HG03575 (cell line): ENCODE results near the gene DPH2.

Experiments used
- ATAC-seq: cut with Tn5 transposase; IDR thresholded peaks from one replicate; pipeline ENCODE4 v1.9.1; 2021; ENCODE audit not compliant: unreplicated experiment, insufficient number of reproducible peaks, low FRiP score; ENCODE audit errors: extremely low read depth

DPH2 gene

DNA sequence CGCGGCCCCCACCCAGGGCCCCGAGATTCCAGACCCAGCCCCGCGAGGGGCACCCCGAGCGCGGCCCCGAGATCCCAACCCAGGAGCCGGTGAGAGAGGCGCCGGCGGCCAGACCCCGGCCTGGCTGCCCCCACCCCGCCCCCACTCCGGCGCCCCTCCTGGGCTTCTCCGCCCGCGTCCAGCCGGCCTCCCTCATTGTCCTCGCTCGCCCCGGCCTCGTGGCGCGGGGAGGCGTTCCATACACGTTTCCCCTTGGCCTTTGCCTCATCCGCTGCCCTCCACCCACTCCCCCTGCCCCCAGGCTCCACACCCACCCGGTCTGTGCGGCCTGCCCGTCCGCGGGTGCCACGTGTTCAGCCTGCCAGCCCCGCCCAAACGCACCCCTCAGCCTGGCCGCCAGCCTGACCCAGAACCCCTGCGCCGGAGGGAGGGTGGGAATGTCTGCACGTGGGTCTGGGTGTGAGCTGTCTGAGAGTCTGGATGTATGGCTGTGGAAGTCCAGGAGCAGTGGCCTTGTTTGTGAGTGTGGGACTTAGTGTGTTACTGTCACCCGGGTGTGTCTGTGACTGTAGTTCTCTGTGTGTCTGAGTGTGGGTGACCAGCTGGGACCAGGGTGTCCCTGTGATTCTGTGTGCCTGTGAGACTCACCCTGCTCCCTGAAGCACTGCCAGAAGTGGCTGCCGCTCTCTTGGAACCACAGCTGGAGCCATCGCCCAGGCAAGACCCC lies 9.9 kb downstream of the DPH2 start:
- ATAC-seq = no peak

DNA sequence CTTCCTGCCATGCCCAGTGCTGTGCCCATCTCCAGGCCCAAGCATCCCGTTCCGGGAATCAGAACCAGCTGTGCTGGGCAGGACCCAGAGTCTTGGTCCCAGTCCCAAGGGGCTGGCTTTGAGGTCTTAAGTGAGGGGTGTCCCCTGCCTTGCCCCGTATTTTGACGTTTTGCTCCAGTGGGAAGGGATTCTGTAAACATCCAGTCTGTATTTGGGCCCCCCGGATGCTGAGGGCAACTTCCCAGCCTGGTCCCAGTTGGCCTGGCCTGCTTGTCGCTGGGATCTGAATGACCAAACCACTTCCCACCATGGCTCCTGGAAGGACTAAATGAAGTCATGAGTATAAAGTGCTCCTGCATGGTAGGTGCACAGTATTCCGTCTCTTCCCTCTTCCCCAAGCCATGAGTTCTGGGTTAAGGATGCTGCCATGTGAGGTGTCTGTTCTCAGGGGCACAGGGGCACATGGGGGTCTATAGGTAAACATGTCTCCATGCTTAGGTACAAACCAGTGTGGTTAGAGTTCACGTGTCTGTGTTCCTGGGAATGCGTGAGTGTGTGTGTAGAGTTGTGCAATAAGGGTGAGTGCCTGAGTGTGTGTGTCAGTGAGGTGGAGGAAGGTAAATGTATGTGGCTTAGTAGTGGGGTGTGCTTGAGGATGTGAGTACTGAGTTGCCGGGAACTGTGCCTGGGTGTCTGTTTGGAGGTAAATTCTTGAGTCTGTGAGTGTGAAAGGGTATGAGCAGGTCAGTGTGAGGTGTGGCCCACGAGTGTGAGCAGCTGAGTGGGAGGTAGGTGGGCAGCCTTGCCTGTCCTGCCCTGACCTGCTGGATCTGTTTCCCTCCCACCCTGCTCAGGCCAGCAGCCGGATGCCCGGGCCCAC lies 10.7 kb downstream of the DPH2 start:
- no peak for ATAC-seq

DNA sequence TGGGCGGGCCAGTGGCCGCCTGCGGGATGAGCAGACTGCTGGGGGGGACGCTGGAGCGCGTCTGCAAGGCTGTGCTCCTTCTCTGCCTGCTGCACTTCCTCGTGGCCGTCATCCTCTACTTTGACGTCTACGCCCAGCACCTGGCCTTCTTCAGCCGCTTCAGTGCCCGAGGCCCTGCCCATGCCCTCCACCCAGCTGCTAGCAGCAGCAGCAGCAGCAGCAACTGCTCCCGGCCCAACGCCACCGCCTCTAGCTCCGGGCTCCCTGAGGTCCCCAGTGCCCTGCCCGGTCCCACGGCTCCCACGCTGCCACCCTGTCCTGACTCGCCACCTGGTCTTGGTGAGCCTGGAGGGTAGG lies 11.3 kb downstream of the DPH2 start:
- ATAC-seq = no peak

DNA sequence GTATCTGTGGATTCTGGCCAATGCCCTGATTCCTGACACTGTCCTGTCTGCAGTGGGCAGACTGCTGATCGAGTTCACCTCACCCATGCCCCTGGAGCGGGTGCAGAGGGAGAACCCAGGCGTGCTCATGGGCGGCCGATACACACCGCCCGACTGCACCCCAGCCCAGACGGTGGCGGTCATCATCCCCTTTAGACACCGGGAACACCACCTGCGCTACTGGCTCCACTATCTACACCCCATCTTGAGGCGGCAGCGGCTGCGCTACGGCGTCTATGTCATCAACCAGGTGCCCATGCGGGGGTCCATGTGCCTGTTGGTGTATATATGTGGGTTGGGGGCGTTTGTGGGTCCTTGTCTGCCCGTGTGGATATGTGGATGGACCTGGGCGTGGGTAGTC lies 11.8 kb downstream of the DPH2 start:
- ATAC-seq = no peak

DNA sequence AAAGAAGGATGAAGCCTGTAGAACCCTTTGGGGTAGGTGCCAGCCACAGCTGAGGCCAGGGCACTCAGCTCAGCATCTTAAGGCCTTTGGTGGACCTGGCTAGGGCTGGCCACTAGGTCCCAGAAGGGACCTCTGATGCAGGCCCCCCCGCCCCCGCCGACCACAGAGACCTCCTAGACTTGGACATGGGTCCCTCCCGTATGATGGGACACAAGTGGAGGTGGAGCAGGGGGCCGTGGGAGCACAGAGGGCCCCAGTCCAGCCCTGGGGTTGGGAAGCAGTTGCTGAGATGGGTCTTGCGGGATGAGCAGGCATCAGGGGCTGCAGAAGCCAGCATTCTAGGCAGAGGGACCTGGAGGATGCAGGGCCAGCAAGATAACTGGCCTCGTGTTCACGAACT lies 12.4 kb downstream of the DPH2 start:
- no peak for ATAC-seq

DNA sequence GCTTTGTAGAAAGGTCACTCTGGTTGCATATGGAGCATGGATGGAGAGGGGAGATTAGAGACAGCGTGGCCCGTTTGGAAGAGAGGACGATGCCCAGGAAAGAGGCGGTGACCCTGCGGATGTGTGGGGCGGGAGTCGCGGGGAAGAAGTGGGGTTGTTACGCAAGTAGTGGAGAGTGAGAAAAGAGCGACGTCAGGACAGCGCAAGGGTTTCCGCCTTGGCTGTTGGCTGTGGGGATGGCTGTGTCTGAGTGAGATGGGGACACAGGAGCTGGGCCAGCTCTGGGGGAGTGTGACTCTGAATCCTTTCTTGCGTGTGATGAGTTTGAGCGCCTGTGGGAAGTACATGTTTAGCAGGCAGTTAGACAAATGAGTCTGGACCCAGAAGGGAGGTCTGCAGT lies 13.0 kb downstream of the DPH2 start:
- no peak for ATAC-seq

DNA sequence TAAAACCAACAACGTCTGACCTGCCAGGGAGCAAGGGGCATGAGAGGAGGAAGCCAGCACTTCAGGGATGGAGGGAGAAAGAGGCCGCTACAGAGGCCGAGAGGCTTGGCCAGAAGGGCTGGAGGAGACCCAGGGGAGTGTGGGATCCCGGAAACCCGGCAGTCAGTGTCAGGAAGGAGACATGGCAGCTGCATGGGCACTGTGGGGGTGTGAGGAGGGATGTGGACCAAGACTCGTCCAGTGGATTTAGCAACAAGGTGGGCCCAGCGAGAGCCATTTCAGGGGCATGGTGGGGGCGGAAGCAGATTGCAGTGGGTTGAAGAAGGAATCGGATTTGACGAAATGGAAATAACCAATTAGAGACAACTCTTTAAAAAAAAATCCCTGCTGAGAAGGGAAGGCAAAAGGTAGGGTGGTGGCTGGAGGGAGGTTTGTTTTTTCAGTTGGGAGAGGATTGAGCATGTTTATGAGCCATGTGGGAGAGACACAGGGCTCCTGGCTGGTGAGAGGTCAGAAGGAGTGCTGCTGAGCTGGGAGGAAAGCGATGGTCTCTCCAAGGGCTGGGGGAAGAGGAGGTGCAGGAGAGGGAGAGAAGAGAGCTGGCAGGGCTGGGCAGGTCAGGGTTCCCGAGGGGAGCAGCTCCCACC lies 13.6 kb downstream of the DPH2 start:
- no peak for ATAC-seq

DNA sequence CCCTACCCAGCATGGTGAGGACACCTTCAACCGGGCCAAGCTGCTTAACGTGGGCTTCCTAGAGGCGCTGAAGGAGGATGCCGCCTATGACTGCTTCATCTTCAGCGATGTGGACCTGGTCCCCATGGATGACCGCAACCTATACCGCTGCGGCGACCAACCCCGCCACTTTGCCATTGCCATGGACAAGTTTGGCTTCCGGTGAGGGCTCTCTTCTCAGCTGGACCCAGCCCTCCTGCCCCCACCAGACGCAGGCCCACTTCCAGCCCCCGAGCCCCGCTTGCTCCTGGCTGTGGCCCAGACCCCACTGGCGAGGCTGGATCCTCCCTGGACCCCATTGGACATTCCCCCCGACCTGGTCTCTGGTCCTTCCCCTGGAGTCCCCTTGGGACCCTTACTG lies 15.0 kb downstream of the DPH2 start:
- no peak for ATAC-seq

DNA sequence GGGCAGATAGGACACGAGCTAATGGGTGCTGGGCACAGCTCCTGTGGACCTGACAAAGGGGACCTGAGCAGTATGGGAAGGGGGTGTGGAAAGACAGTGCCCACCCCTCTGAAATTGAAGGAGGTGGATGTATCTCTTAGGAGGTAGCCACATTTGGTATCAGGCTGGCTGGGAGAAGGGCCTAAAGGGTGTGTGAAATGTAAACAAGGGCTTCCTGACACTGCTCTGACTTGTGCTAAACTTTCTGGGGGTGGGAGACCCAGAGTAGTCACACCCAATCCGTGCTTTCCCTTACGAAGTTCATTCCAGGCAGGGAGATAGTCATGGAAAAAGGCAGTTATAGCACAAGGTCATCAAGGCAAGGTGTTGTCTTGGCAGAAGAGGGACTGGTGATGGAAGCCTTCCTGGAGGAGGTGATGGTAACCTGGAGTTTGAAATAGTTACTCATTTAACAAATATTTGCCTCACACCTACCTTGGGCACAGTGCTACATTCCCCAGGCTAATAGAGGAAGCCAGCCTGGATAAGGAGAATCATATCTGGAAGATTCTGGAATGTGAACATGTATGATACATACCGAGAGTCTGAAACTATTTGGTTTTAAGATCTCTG lies 16.3 kb downstream of the DPH2 start:
- ATAC-seq = no peak

DNA sequence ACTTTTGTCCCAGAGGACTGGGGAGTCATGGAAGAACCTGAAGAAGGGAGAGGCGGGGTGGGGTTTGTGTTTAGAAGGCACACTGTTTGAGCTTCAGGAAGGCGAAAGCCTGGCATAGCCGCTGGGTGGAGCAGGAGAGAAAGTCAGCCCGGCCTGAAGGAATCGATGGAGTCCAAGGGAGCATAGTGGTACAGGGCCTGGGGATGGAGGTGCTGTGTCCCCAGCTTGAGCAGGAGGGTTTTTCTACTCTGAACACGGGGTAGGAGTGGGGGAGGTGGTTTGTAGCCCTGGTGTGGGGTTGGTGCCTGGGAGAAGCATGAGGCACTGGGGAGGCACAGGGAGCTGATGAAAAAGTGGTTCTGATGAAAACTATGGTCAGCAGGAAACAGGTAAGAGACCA lies 16.9 kb downstream of the DPH2 start:
- no peak for ATAC-seq

DNA sequence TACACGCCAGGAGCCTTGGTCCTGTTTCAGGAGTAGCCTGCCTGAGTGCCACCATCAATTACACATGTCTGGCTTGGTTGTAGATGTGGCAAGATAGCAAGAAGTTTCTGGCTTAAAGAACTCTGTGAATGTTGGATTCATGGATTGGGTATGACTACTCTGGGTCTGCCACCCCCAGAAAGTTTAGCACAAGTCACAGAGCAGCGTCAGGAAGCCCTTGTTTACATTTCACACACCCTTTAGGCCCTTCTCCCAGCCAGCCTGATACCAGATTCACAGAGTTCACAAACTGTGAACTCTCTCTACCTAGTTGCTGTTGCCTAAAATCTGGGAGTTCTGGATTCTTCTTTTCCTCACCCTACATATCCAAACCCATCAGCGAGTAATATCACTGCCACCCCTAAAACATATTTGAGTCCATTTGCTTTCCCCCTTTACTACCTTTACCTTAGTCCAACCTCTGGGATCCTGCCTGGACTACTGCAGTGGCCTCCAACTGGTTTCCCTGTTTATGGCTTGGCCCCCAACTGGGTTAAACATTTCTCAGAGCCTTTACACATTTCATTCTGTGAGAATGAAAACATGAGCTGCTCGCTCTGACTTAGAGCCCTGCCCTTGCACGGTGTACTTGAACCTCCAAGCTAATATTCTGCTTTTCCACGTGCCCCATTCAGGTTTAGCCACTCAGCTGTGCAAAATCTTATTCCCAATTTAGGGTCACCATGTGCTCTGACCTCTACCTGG lies 17.5 kb downstream of the DPH2 start:
- ATAC-seq = no peak

DNA sequence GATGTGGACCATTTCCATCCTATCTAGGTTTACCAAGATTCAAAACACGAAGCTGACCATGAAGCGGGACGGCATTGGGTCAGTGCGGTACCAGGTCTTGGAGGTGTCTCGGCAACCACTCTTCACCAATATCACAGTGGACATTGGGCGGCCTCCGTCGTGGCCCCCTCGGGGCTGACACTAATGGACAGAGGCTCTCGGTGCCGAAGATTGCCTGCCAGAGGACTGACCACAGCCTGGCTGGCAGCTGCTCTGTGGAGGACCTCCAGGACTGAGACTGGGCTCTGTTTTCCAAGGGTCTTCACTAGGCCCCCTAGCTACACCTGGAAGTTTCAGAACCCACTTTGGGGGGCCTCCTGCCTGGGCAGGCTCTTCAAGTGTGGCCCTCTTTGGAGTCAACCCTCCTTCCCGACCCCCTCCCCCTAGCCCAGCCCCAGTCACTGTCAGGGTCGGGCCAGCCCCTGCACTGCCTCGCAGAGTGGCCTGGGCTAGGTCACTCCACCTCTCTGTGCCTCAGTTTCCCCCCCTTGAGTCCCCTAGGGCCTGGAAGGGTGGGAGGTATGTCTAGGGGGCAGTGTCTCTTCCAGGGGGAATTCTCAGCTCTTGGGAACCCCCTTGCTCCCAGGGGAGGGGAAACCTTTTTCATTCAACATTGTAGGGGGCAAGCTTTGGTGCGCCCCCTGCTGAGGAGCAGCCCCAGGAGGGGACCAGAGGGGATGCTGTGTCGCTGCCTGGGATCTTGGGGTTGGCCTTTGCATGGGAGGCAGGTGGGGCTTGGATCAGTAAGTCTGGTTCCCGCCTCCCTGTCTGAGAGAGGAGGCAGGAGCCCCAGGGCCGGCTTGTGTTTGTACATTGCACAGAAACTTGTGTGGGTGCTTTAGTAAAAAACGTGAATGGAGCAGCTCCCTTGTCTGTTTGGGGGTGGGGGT lies 20.7 kb downstream of the DPH2 start:
- ATAC-seq = no peak

DNA sequence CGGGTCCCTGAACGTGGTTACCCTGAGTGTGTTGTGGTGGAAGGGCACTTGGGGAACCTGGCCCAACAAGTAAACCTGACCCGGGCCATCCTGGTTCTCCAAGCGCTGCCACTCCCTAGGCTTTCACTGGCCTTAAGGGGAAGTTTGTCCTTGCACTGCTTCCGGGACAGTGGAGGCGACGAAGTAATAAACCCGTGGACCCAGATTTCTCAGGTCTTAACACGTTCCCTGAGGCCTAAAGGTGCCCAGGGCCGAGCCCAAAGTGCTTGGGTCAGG lies 21.3 kb downstream of the DPH2 start:
- no peak for ATAC-seq

DNA sequence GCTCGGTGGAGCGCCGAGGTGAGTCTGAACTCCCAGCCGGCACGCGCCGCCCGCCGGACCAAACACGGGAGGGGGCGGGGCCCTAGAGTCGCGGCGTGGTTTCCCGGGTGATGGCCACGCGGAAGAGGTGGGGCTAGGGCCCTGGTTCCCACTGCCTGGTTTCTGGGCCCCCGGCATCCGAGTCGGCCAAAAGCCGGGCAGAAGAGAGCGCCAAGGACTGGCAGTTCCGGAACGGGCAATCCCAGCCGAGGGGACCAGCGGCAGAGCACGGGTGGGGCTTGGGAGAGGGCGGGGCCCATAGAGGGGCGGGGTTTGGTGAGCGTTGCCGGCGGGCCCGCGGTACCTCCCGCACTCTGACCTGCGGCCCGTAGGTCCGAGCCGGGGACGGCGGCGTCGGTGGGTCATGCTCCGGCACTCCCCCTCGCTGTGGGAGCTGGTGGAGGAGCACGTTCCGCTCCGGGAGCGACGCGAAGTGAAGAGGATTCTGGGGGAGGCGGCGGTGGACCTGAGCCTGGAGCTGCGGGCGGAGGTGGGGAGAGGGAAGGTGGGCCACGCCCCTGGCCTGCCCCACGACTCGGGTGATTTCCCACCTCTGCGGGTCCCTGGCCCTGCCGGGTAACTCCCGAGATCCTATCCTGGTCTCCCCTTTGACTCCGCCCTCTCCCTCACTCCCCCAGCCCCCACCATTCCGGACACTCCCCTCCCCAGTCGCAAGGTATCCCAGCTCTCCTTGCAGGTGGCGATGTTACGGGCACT lies 21.8 kb downstream of the DPH2 start, which contains the start of gene CCDC24:
TSS of gene CCDC24 (plus strand) at position 124 of the 756 bp plus-strand sequence. CDS start at position 404, 280 bp downstream.
- ATAC-seq = no peak

DNA sequence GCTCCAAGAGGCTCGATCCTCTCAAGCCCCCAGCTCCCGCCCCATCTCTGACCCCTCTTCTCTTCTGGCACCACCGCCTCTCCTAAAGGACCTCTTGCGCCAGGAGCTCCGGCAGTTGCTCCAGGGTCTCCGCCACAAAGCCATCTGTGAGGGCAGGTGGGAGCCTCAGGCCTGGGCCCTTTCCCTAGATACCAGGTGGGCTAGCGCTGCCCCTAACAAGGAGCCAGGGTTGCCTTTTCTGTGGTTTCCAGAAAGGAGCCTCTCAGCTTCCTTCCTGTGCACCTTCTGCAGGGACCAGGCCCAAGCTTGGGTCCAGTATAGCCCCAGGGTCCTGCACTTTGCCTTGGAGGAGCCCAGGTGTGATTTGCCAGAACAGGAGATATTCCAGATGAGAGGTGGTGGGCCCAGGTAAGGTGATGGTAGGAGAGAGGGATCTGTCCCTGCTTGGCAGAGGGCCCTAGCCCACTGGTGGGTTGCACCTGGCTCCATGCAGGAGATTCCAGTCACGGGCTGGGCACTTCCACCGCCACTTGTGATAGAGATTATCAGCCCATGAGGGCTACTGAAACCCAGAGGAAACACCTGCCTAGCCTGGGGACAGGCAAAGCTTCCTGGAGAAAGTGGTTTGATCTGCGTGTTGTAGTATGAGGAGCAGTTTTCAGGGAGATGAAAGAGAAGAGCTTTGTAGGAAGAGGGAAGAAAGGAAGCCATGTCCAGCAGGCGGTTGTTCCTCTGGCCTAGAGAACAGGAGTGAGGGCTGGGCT lies 22.6 kb downstream of the DPH2 start:
- no peak for ATAC-seq

DNA sequence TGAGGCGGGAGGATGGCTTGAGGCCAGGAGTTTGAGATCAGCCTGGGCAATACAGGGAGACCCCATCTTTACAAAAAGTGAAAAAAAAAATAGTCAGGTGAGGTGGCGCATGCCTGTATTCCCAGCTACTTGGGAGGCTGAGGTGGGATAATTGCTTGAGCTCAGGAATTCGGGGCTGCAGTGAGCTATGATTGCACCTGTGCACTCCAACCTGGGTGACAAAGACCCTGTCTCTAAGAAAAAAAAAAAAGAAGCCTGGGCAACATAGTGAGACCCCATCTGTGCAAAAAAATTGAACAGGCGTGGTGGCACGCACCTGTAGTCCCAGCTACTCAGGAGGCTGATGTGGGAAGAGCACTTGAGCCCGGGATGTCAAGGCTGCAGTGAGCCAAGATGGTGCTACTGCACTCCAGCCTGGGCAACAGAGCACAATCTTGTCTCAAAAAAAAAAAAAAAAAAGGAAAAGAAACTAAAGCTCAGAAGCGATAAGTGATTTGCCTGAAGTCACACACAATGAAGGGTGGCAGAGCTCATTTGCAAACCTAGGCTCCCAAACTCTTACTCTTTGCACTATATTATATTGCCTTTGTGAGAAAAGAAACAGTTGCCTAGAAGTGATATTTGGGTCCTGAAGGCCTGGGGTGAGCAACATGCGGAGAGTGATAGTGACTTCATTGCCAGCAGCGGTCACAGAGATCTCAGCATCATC lies 23.6 kb downstream of the DPH2 start:
- ATAC-seq = no peak
